Gastrocnemius medialis (tissue), 4 donors: ENCODE measurements around the gene SH3GL2. TPM values are rescaled to one million over a fixed set of nuclear protein-coding genes. Genes with fewer than 3 reads are reported as not detected.

Source experiments
- ATAC-seq, 2 donors: fragments of 150-250 bp; one replicate each; pipeline ENCODE4 v1.9.1; 2016
- DNase-seq, 2 donors: peaks; one replicate each; pipeline ENCODE4 v3.0.0-alpha.2; 2019
- H3K27ac ChIP-seq, 4 donors: fragments of 200-600 bp; sonication (generic); 1 replicate in 1 of 4; 2 replicates in 3 of 4; pipeline ENCODE4 v1.5.1; 2016 to 2018; ENCODE audit warnings: mild to moderate bottlenecking in 2 of 4, moderate library complexity in 1 of 4
- H3K27me3 ChIP-seq, 3 donors: fragments of 200-600 bp; sonication (generic) in 2 of 3; 1 replicate in 1 of 3; 2 replicates in 2 of 3; pipeline versions ENCODE4 v1.5.1 to v1.6.0; 2016 to 2019; ENCODE audit warnings: mild to moderate bottlenecking in 1 of 3, moderate library complexity in 1 of 3
- H3K36me3 ChIP-seq, 2 donors: fragments of 200-600 bp; sonication (generic) in 1 of 2; one replicate each; pipeline ENCODE4 v1.5.1; 2017 to 2018
- H3K4me1 ChIP-seq, 2 donors: fragments of 200-600 bp; sonication (generic) in 1 of 2; one replicate each; pipeline ENCODE4 v1.5.1; 2016 to 2017; ENCODE audit warnings: mild to moderate bottlenecking in 2 of 2
- H3K4me3 ChIP-seq, 4 donors: fragments of 200-600 bp; sonication (generic) in 3 of 4; 1 replicate in 1 of 4; 2 replicates in 3 of 4; pipeline ENCODE4 v1.5.1; 2016 to 2019; ENCODE audit warnings: mild to moderate bottlenecking in 2 of 4
- H3K9me3 ChIP-seq, 3 donors: fragments of 200-600 bp; sonication (generic) in 2 of 3; 1 replicate in 1 of 3; 2 replicates in 2 of 3; pipeline ENCODE4 v1.5.1; 2016 to 2019
- POLR2A ChIP-seq, 2 donors: fragments of 450-650 bp; IDR thresholded peaks; one replicate each; pipeline ENCODE4 v1.6.1; 2017; ENCODE audit warnings: antibody characterized with exemption in 2 of 2, mild to moderate bottlenecking in 2 of 2, moderate library complexity in 2 of 2
- in situ Hi-C, 4 donors: fragments of 200-750 bp; cut with MboI; loops; one replicate each; pipeline versions ENCODE4 v1.15.0 to v1.8.0; 2017; ENCODE audit warnings: low sequenced_read_pairs in 4 of 4
- intact Hi-C: fragments of 100-400 bp; cut with DNase I; formaldehyde crosslinking; loops from one replicate; pipeline ENCODE4 v1.15.1; 2023; ENCODE audit warnings: low total_unique reads
- total RNA-seq, 4 donors: library from RNA; depleted of rRNA; stranded (reverse); fragments of >200 nt; gene quantifications; one replicate each; pipeline versions ENCODE4 v1.1.0 to v1.2.3, GENCODE V29; 2016
- TF ChIP-seq, protein P1 (sequence below), 5 experiments: fragments of 450-650 bp in 3 of 5; fragments of 200-600 bp in 2 of 5; sonication (generic) in 2 of 5; IDR thresholded peaks in 4 of 5; conservative IDR thresholded peaks in 1 of 5; 1 replicate in 4 of 5; 2 replicates in 1 of 5; pipeline ENCODE4 v1.5.1; 2016 to 2019; ENCODE audit warnings: antibody characterized with exemption in 5 of 5, mild to moderate bottlenecking in 3 of 5, moderate library complexity in 3 of 5

The SH3GL2 gene
- total RNA-seq, 4 donors from 2014 or later: not detected

DNA sequence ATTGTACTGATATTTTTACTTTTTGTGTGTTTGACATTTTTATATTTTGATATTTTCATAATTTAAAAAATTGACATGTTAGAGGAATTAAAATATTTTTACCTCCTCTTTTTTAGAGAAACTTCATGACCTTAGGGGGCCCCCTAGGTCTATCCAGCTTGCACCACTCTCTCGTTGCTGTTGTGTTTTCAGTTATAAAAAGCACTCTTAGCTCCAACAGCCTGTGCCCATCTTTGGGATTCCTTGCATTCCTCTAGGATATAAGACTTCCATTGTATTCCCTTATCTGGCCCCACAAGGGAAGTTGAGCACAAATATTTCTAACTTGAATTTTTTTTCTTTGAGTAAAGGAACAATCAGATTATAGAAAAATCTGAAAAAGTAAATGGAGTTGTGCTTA is 245.3 kb downstream of the SH3GL2 start:
- H3K4me3 ChIP-seq: no peak overlapping the region
- no peaks in the 10 kb centered on the region for H3K4me1 ChIP-seq
- ATAC-seq (no peak), DNase-seq (no peak)
- no peaks in the 10 kb centered on the region for H3K9me3 ChIP-seq
- H3K27me3 ChIP-seq: no peaks in the 10 kb centered on the region
- H3K27ac ChIP-seq: no peak overlapping the region
- H3K36me3 ChIP-seq: no peaks in the 10 kb centered on the region
- in situ Hi-C loops: loop anchor here in 3 of 4 donors (25.0 kb wide), 3 partner anchors 112 to 1213 kb away; partner anchors contain the start of genes RRAGA (in 1 of the 3) and SAXO1 (in 1 of the 3)
- intact Hi-C loops: no loop called here
- TF ChIP-seq POLR2A (IDR thresholded peaks at IDR 0.05): no peak
- TF ChIP-seq, protein P1, sequence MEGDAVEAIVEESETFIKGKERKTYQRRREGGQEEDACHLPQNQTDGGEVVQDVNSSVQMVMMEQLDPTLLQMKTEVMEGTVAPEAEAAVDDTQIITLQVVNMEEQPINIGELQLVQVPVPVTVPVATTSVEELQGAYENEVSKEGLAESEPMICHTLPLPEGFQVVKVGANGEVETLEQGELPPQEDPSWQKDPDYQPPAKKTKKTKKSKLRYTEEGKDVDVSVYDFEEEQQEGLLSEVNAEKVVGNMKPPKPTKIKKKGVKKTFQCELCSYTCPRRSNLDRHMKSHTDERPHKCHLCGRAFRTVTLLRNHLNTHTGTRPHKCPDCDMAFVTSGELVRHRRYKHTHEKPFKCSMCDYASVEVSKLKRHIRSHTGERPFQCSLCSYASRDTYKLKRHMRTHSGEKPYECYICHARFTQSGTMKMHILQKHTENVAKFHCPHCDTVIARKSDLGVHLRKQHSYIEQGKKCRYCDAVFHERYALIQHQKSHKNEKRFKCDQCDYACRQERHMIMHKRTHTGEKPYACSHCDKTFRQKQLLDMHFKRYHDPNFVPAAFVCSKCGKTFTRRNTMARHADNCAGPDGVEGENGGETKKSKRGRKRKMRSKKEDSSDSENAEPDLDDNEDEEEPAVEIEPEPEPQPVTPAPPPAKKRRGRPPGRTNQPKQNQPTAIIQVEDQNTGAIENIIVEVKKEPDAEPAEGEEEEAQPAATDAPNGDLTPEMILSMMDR (IDR thresholded peaks at IDR 0.05 in 4 of 5, conservative IDR thresholded peaks at IDR 0.05 in 1 of 5): no peak

DNA sequence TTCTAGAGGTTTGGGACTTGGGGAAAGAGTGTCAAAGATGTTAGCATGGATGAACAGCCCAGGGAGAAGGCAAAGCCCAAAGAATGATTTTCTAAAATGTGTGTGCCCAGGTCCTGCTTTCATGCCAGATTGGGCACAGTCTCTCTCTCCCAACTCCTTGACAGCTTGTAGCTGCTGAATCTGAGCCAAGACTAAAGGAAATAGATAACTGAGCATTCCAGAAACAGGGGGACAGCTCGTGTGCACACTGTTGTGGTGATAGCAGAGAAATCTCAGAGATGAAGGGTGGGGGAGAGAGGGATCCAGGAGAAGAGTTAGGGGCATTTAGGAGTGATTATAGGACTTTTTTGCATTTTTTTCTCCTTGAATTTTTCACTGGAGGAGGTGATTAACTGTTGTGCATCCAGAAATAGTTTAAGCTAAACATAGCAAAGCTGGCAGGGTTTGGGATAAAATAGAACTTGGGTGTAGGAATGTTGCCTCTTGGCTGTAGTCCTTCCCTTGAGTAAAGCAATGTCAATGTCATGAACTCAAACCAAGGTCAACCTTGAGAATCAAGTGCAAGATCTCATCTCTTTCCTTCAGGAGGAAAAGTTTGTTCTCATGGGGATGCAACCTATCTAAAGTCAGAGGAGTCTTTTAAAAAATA is 245.9 kb downstream of the SH3GL2 start:
- no peak for DNase-seq
- no peak overlapping the region for H3K27ac ChIP-seq
- intact Hi-C loops: no loop called here

DNA sequence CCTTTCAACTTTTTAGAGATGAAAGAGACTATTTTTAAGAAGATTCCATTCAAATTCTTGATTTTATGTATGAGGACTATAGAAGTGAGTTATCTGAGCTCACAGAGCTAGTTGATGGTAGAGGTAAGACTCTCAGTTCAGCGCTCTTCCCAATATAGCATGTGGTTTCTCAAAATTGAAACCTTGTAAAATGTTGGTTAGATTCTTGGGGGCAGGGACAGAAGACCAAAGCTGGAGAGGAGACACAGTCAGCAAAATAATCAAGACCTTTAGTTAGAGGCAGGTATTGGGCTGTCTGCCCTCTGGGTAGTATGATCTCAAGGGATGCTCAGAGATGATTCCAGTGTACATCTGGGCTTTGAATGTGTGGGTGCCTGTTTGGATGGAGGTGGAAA is 246.4 kb downstream of the SH3GL2 start:
- no peak overlapping the region for H3K4me3 ChIP-seq
- no peaks in the 10 kb centered on the region for H3K27me3 ChIP-seq
- intact Hi-C loops: no loop called here
- DNase-seq: no peak
- no peak for ATAC-seq
- H3K27ac ChIP-seq: no peak overlapping the region
- no peaks in the 10 kb centered on the region for H3K4me1 ChIP-seq
- H3K9me3 ChIP-seq: no peaks in the 10 kb centered on the region
- in situ Hi-C loops: no loop called here
- TF ChIP-seq, protein P1 (IDR thresholded peaks at IDR 0.05 in 4 of 5, conservative IDR thresholded peaks at IDR 0.05 in 1 of 5): no peak
- no peak for TF ChIP-seq POLR2A (IDR thresholded peaks at IDR 0.05)
- no peaks in the 10 kb centered on the region for H3K36me3 ChIP-seq

More for the DNA sequence above, 245.9 kb downstream of the SH3GL2 start:
- in situ Hi-C loops: loop anchor here in 3 of 4 donors (25.0 kb wide), 3 partner anchors 112 to 1213 kb away; partner anchors contain the start of genes RRAGA (in 1 of the 3) and SAXO1 (in 1 of the 3)
- Histone ChIP-seq H3K4me3 (no peak overlapping the region), H3K4me1 (no peaks in the 10 kb centered on the region), H3K27me3 (no peaks in the 10 kb centered on the region), H3K36me3 (no peaks in the 10 kb centered on the region), H3K9me3 (no peaks in the 10 kb centered on the region)
- TF ChIP-seq, protein P1 (IDR thresholded peaks at IDR 0.05 in 4 of 5, conservative IDR thresholded peaks at IDR 0.05 in 1 of 5): no peak
- no peak for TF ChIP-seq POLR2A (IDR thresholded peaks at IDR 0.05)
- ATAC-seq: no peak

DNA sequence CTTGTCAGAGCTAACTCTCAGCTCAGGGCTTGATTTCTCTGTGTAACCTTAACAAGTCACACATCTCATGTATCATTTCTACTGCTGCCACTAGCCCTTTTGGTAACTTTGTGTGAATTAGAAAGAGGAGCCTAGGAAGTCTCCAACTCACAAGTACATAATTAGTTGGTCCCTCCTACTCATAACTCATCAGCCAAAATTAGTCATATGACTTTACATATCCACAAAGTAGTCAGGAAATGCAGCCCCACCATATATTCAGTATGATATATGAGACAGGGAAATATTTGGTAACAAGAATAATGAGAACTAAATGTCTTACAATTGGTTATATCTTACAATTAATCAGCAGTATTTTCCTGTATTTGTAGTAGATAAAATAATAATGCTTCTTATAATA is 250.2 kb downstream of the SH3GL2 start:
- TF ChIP-seq, protein P1 (IDR thresholded peaks at IDR 0.05 in 4 of 5, conservative IDR thresholded peaks at IDR 0.05 in 1 of 5): no peak
- no peak for TF ChIP-seq POLR2A (IDR thresholded peaks at IDR 0.05)
- Histone ChIP-seq H3K27ac (no peak overlapping the region), H3K4me3 (no peak overlapping the region), H3K27me3 (no peaks in the 10 kb centered on the region), H3K36me3 (no peaks in the 10 kb centered on the region), H3K4me1 (no peaks in the 10 kb centered on the region), H3K9me3 (no peaks in the 10 kb centered on the region)
- in situ Hi-C loops: no loop called here
- DNase-seq (no peak), ATAC-seq (no peak)
- intact Hi-C loops: no loop called here
